K562 (cell line): Measurements from ENCODE around the gene FAM53C. TPM values are rescaled to one million over a fixed set of nuclear protein-coding genes. Genes with fewer than 3 reads are reported as not detected.

ENCODE experiments used
- ATAC-seq: fragments of 200-7000 bp; cut with Tn5 transposase; 3 replicates; pipeline ENCODE4 v1.9.1; 2020; ENCODE audit warnings: moderate library complexity
- BruUV-seq: library from RNA; stranded (reverse); fragments of 400-500 nt; replicated peaks from 2 replicates; lab custom pipeline; 2021; lab: Mats Ljungman, UMichigan
- CTCF ChIA-PET: fragments of 300-600 bp; formaldehyde crosslinking; extraction: SDS; loops from one replicate; lab custom pipeline; 2021; ENCODE audit warnings: low intra/inter-chr PET ratio; lab: Yijun Ruan, JAX
- POLR2A ChIA-PET: fragments of 300-600, 350-650 bp; sonication (Branson Sonifier 250); formaldehyde crosslinking; extraction: SDS; loops from one replicate; lab custom pipeline; 2021; ENCODE audit warnings: antibody characterized with exemption, inconsistent platforms; lab: Yijun Ruan, JAX
- DNase-seq, 4 experiments: peaks; one replicate each; pipeline versions ENCODE4 v3.0.0 to v3.0.0-alpha.2; 2011 to 2018; ENCODE audit warnings: low spot score in 3 of 4, mixed read lengths in 3 of 4; ENCODE audit errors: extremely low read depth in 1 of 4
- FAIRE-seq: peaks from 2 replicates; lab custom pipeline; 2011; peaks lifted over from hg19 to GRCh38; lab: Jason Lieb, UNC
- H2AFZ ChIP-seq: 2 replicates; pipeline ENCODE4 v1.6.0; 2011; ENCODE audit warnings: low read depth, low read length, control low read depth, inconsistent platforms
- H3K27ac ChIP-seq: fragments of 200-600 bp; 3 replicates; pipeline ENCODE4 v1.8.0; 2011; ENCODE audit warnings: low read depth, mild to moderate bottlenecking, control low read depth, inconsistent platforms, low read length, moderate library complexity, mixed read lengths; ENCODE audit errors: extremely low read depth
- H3K27me3 ChIP-seq, 2 experiments: fragments of 300-600 bp in 1 of 2; 2 replicates in 1 of 2; 3 replicates in 1 of 2; pipeline versions ENCODE4 v1.6.0 to v1.8.0; 2011; ENCODE audit warnings: inconsistent platforms in 2 of 2, low read length in 2 of 2, mild to moderate bottlenecking in 1 of 2, mixed read lengths in 1 of 2, moderate library complexity in 1 of 2; ENCODE audit not compliant: control insufficient read depth in 2 of 2, insufficient read depth in 2 of 2
- H3K36me3 ChIP-seq: fragments of 300-600 bp; 3 replicates; pipeline ENCODE4 v1.8.0; 2011; ENCODE audit warnings: mild to moderate bottlenecking, low read length, inconsistent platforms; ENCODE audit not compliant: control insufficient read depth, insufficient read depth
- H3K4me1 ChIP-seq, 2 experiments: fragments of 200-600 bp in 1 of 2; replicated peaks in 1 of 2; 2 replicates in 1 of 2; 3 replicates in 1 of 2; pipeline versions ENCODE4 v1.5.1 to v1.8.0; 2011; ENCODE audit warnings: inconsistent platforms in 2 of 2, low read length in 2 of 2, mild to moderate bottlenecking in 1 of 2, mixed read lengths in 1 of 2, moderate library complexity in 1 of 2; ENCODE audit not compliant: control insufficient read depth in 2 of 2, insufficient read depth in 2 of 2
- H3K4me2 ChIP-seq: 2 replicates; pipeline ENCODE4 v1.6.1; 2011; ENCODE audit warnings: low read length, control low read depth, inconsistent platforms, mixed read lengths; ENCODE audit not compliant: insufficient read depth
- H3K4me3 ChIP-seq: fragments of 200-600 bp; sonication (generic), shearing (Covaris generic); 2 replicates; pipeline ENCODE4 v1.5.1; 2016; ENCODE audit warnings: control low read depth, inconsistent platforms
- H3K79me2 ChIP-seq: fragments of 200-600 bp; 3 replicates; pipeline ENCODE4 v1.8.0; 2011; ENCODE audit warnings: low read length, inconsistent platforms; ENCODE audit not compliant: control insufficient read depth, insufficient read depth
- H3K9ac ChIP-seq, 2 experiments: 2 replicates each; pipeline versions ENCODE4 v1.6.0 to v1.6.1; 2011; ENCODE audit warnings: low read depth in 2 of 2, low read length in 2 of 2, control low read depth in 1 of 2, inconsistent platforms in 1 of 2, mild to moderate bottlenecking in 1 of 2, mixed read lengths in 1 of 2; ENCODE audit not compliant: insufficient read depth in 1 of 2
- H3K9me1 ChIP-seq: one replicate; pipeline ENCODE4 v1.6.0; 2011; ENCODE audit warnings: inconsistent platforms, mild to moderate bottlenecking, low read length, moderate library complexity; ENCODE audit not compliant: control insufficient read depth, insufficient read depth
- H3K9me3 ChIP-seq: replicated peaks from 2 replicates; pipeline ENCODE4 v1.5.1; 2011; ENCODE audit warnings: low read depth, low read length, inconsistent platforms; ENCODE audit not compliant: control insufficient read depth, insufficient read depth
- H4K20me1 ChIP-seq: replicated peaks from 2 replicates; pipeline ENCODE4 v1.6.1; 2011; ENCODE audit warnings: low read length, inconsistent platforms, mixed read lengths; ENCODE audit not compliant: control insufficient read depth, insufficient read depth
- BRF2 ChIP-seq: IDR thresholded peaks from 3 replicates; pipeline ENCODE4 v1.6.1; 2011; ENCODE audit warnings: borderline replicate concordance, mild to moderate bottlenecking; ENCODE audit not compliant: insufficient read length, insufficient read depth
- POLR2G ChIP-seq: fragments of 200-400 bp; formaldehyde crosslinking; IDR thresholded peaks from 2 replicates; pipeline ENCODE4 v1.6.1; 2017; ENCODE audit warnings: low read depth, mild to moderate bottlenecking, antibody characterized with exemption, low read length, moderate library complexity
- WGBS: fragments of 100-300 bp; shearing (Covaris generic); methylation state at CpG from one replicate; pipeline ENCODE4 v1.1.6; 2016; ENCODE audit warnings: low coverage, mixed read lengths; ENCODE audit not compliant: insufficient coverage; ENCODE audit errors: missing lambda C conversion rate; 5-methylcytosine and 5-hydroxymethylcytosine counted together
- in situ Hi-C: fragments of 300-500 bp; cut with MboI; formaldehyde crosslinking; loops from 4 replicates; pipeline ENCODE4 v1.15.0; 2018; ENCODE audit warnings: inconsistent platforms, mixed read lengths
- intact Hi-C: fragments of 100-400 bp; cut with micrococcal nuclease; formaldehyde crosslinking; loops from 2 replicates; pipeline ENCODE4 v1.14.2; 2022
- polyA plus RNA-seq, 8 experiments: library from polyadenylated mRNA; depleted of rRNA in 4 of 8; stranded (reverse) in 5 of 8; unstranded in 3 of 8; fragments of >200 nt; fragmentation: Nextera tagmentation in 2 of 8; fragmentation: Illumina TruSeq in 1 of 8; extraction: Ambion mirVana in 2 of 8; extraction: Trizol in 1 of 8; gene quantifications; 2 replicates each; pipeline versions ENCODE4 v1.2.1 to v1.2.3, GENCODE V29; 2011 to 2014; ENCODE audit warnings: inconsistent platforms in 1 of 8, missing spikeins in 1 of 8
- total RNA-seq, 7 experiments: library from RNA; depleted of rRNA in 6 of 7; stranded (reverse); fragments of >200 nt in 6 of 7; fragmentation: Illumina TruSeq in 2 of 7; extraction: Trizol in 2 of 7; gene quantifications; 2 replicates each; pipeline versions ENCODE4 v1.2.1 to v1.2.3, GENCODE V29; 2011 to 2021; ENCODE audit warnings: low replicate concordance in 1 of 7

FAM53C gene
- total and polyA plus RNA-seq, 9 of the 15 experiments (the other 6 are each of a cell fraction or from before 2014, with no cell fraction given): 9.7 to 38.5 (median 25.2) TPM

GRCh38 chr5:138346889-138347288 lies 8.8 kb downstream of the FAM53C start:
- Histone ChIP-seq H2AFZ (no peak overlapping the region), H3K9me1 (no peaks in the 10 kb centered on the region), H3K27me3 (no peaks in the 10 kb centered on the region), H3K79me2 (peaks cover under 1% of the 10 kb centered on the region; the same call in 1 of the 3 replicates), H3K9ac (0 out of 4 replicates have a peak overlapping the region, but pooled peaks of 1 of the 2 experiments have one; percentile 15), H3K4me2 (no peak overlapping the region), H3K4me1 (no peaks in the 10 kb centered on the region), H3K4me3 (no peak overlapping the region), H4K20me1 (no peaks in the 10 kb centered on the region), H3K27ac (no peak overlapping the region), H3K9me3 (peaks cover 1% of the 10 kb centered on the region; the same call in 1 of the 2 replicates), H3K36me3 (peaks cover 70% of the 10 kb centered on the region)
- ATAC-seq: no peak; the same call in 2 of the 3 replicates
- BruUV-seq: no TSS peak
- POLR2A ChIA-PET: interaction anchor here (0.6 to 10.3 kb wide), 5 partner anchors 7 to 82 kb away, joined by 3 to 416 read pairs (median 6); partner anchors contain the start of genes CDC25C and FAM53C
- intact Hi-C loops: no loop called here
- WGBS: 97% methylated on average over 10 of the region's 14 CpGs
- no peak for DNase-seq
- FAIRE-seq: no peak
- TF ChIP-seq BRF2 (no peak), POLR2G (0 out of 2 replicates have a peak, but pooled peaks have one; percentile 34)
- in situ Hi-C loops: no loop called here
- CTCF ChIA-PET: no interaction called here
